HEK293T (cell line): Measurements from ENCODE around the gene ACTRT2.

Source experiments
- CTBP1 ChIP-seq: fragments of 450-650 bp; IDR thresholded peaks from 2 replicates; pipeline ENCODE4 v1.6.1; 2016; ENCODE audit warnings: borderline replicate concordance
- FOXK2 ChIP-seq: fragments of 450-650 bp; IDR thresholded peaks from 2 replicates; pipeline ENCODE4 v1.6.1; 2016; ENCODE audit warnings: mild to moderate bottlenecking
- SUZ12 ChIP-seq: fragments of 450-650 bp; IDR thresholded peaks from 2 replicates; pipeline ENCODE4 v1.6.1; 2016; ENCODE audit warnings: mild to moderate bottlenecking

GRCh38 chr1:3040004-3040403 is 18.7 kb downstream of the ACTRT2 start:
- TF ChIP-seq FOXK2 (no peak), CTBP1 (no peak), SUZ12 (no peak)
